HepG2 (cell line): ENCODE measurements around the gene NPHP4. TPM values are rescaled to one million over a fixed set of nuclear protein-coding genes. Genes with fewer than 3 reads are reported as not detected.

ENCODE experiments used
- ATAC-seq: fragments of 200-7000 bp; cut with Tn5 transposase; 3 replicates; pipeline ENCODE4 v1.9.1; 2020; ENCODE audit warnings: mild to moderate bottlenecking, moderate library complexity
- BruUV-seq: library from RNA; stranded (reverse); fragments of 400-500 nt; replicated peaks from 2 replicates; lab custom pipeline; 2021; lab: Mats Ljungman, UMichigan
- CTCF ChIA-PET: fragments of 300-600 bp; formaldehyde crosslinking; extraction: SDS; loops from one replicate; lab custom pipeline; 2021; ENCODE audit warnings: low total read pairs, inconsistent platforms, low intra/inter-chr PET ratio; lab: Yijun Ruan, JAX
- POLR2A ChIA-PET: fragments of 350-600 bp; sonication (Branson Sonifier 250); formaldehyde crosslinking; loops from one replicate; lab custom pipeline; 2020; ENCODE audit warnings: antibody characterized with exemption, inconsistent platforms; lab: Yijun Ruan, JAX
- DNase-seq: peaks from one replicate; pipeline ENCODE4 v3.0.0-alpha.2; 2015; ENCODE audit warnings: low spot score
- FAIRE-seq: peaks from 3 replicates; lab custom pipeline; 2011; peaks lifted over from hg19 to GRCh38; lab: Jason Lieb, UNC
- H2AFZ ChIP-seq: one replicate; pipeline ENCODE4 v1.6.1; 2011; ENCODE audit warnings: low read length, inconsistent platforms
- H3K27ac ChIP-seq: fragments of 300-600 bp; 3 replicates; pipeline ENCODE4 v1.8.0; 2011; ENCODE audit warnings: mixed run types, mild to moderate bottlenecking, mixed read lengths, low read length, inconsistent platforms; ENCODE audit not compliant: insufficient read depth; ENCODE audit errors: extremely low read length
- H3K27me3 ChIP-seq, 2 experiments: fragments of 200-600 bp in 1 of 2; 2 replicates in 1 of 2; 3 replicates in 1 of 2; pipeline versions ENCODE4 v1.6.0 to v1.8.0; 2011; ENCODE audit warnings: low read length in 2 of 2, mild to moderate bottlenecking in 2 of 2, moderate library complexity in 2 of 2, inconsistent platforms in 1 of 2; ENCODE audit not compliant: insufficient read depth in 2 of 2, control insufficient read depth in 1 of 2
- H3K36me3 ChIP-seq, 2 experiments: fragments of 200-600 bp in 1 of 2; replicated peaks in 1 of 2; 2 replicates in 1 of 2; 3 replicates in 1 of 2; pipeline versions ENCODE4 v1.5.1 to v1.8.0; 2011; ENCODE audit warnings: low read length in 2 of 2, inconsistent platforms in 1 of 2; ENCODE audit not compliant: insufficient read depth in 2 of 2, control insufficient read depth in 1 of 2
- H3K4me1 ChIP-seq: 2 replicates; pipeline ENCODE4 v1.5.1; 2012; ENCODE audit warnings: low read length, inconsistent platforms; ENCODE audit not compliant: insufficient read depth
- H3K4me2 ChIP-seq: 2 replicates; pipeline ENCODE4 v1.6.0; 2011; ENCODE audit warnings: low read depth, low read length, inconsistent platforms
- H3K4me3 ChIP-seq, 3 experiments: fragments of 200-600 bp in 1 of 3; sonication (generic), shearing (Covaris generic) in 1 of 3; replicated peaks in 1 of 3; 2 replicates each; pipeline ENCODE4 v1.5.1; 2011 to 2016; ENCODE audit warnings: low read length in 3 of 3, inconsistent platforms in 2 of 3, low read depth in 2 of 3, mild to moderate bottlenecking in 2 of 3, control low read depth in 1 of 3, mixed read lengths in 1 of 3; ENCODE audit not compliant: insufficient read depth in 1 of 3
- H3K79me2 ChIP-seq: one replicate; pipeline ENCODE4 v1.6.1; 2011; ENCODE audit warnings: low read length, inconsistent platforms; ENCODE audit not compliant: insufficient read depth
- H3K9ac ChIP-seq: 2 replicates; pipeline ENCODE4 v1.6.0; 2011; ENCODE audit warnings: mild to moderate bottlenecking, low read depth, low read length, inconsistent platforms; ENCODE audit not compliant: insufficient read depth
- H3K9me3 ChIP-seq: 2 replicates; pipeline ENCODE4 v1.5.1; 2012; ENCODE audit warnings: mild to moderate bottlenecking, low read length
- H4K20me1 ChIP-seq: 2 replicates; pipeline ENCODE4 v1.6.0; 2011; ENCODE audit warnings: inconsistent platforms, mild to moderate bottlenecking, low read length, moderate library complexity; ENCODE audit not compliant: insufficient read depth
- ATF7 ChIP-seq, 2 experiments: fragments of 450-650 bp in 1 of 2; sonication (generic) in 1 of 2; formaldehyde crosslinking in 1 of 2; IDR thresholded peaks; 2 replicates each; pipeline versions ENCODE4 v1.4.0 to v1.6.1; 2016 to 2020; ENCODE audit warnings: antibody characterized with exemption in 1 of 2, mild to moderate bottlenecking in 1 of 2, missing genetic modification reagents in 1 of 2
- DNMT3B ChIP-seq: conservative IDR thresholded peaks from 2 replicates; pipeline ENCODE4 v1.6.1; 2016; ENCODE audit warnings: missing biosample characterization, control low read depth
- HMG20A ChIP-seq: IDR thresholded peaks from 2 replicates; pipeline ENCODE4 v1.6.1; 2016; ENCODE audit warnings: borderline replicate concordance
- JARID2 ChIP-seq: sonication (generic); formaldehyde crosslinking; IDR thresholded peaks from 2 replicates; pipeline ENCODE4 v1.8.1; 2023; ENCODE audit warnings: missing genetic modification reagents, inconsistent platforms; ENCODE audit not compliant: insufficient replicate concordance
- MXD4 ChIP-seq: IDR thresholded peaks from 2 replicates; pipeline ENCODE4 v1.6.1; 2016; ENCODE audit warnings: mild to moderate bottlenecking, missing biosample characterization, missing genetic modification reagents
- NFATC3 ChIP-seq: sonication (generic); formaldehyde crosslinking; IDR thresholded peaks from 2 replicates; pipeline ENCODE4 v1.5.1; 2020; ENCODE audit warnings: mild to moderate bottlenecking, missing genetic modification reagents
- PRMT3 ChIP-seq: sonication (generic); formaldehyde crosslinking; IDR thresholded peaks from 2 replicates; pipeline ENCODE4 v1.8.1; 2022; ENCODE audit warnings: low read depth, mild to moderate bottlenecking, moderate library complexity, missing genetic modification reagents, borderline replicate concordance
- STAG1 ChIP-seq: sonication (generic); formaldehyde crosslinking; IDR thresholded peaks from 2 replicates; pipeline ENCODE4 v1.4.0; 2020; ENCODE audit warnings: missing genetic modification reagents
- WIZ ChIP-seq: sonication (generic); formaldehyde crosslinking; IDR thresholded peaks from 2 replicates; pipeline ENCODE4 v1.5.1; 2020; ENCODE audit warnings: mild to moderate bottlenecking, missing genetic modification reagents
- ZBTB49 ChIP-seq: sonication (generic); formaldehyde crosslinking; IDR thresholded peaks from 2 replicates; pipeline ENCODE4 v1.4.0; 2020; ENCODE audit warnings: missing genetic modification reagents, borderline replicate concordance
- ZNF34 ChIP-seq: sonication (generic); formaldehyde crosslinking; IDR thresholded peaks from 2 replicates; pipeline ENCODE4 v1.4.0; 2020; ENCODE audit warnings: mild to moderate bottlenecking, missing genetic modification reagents, borderline replicate concordance
- ZNF639 ChIP-seq: conservative IDR thresholded peaks from 2 replicates; pipeline ENCODE4 v1.6.1; 2018; ENCODE audit warnings: missing genetic modification reagents
- ZNF720 ChIP-seq: sonication (generic); formaldehyde crosslinking; IDR thresholded peaks from 2 replicates; pipeline ENCODE4 v1.4.0; 2020; ENCODE audit warnings: missing genetic modification reagents
- WGBS: methylation state at CpG from one replicate; pipeline ENCODE4 v1.1.6; 2017; ENCODE audit warnings: low lambda C conversion rate; 5-methylcytosine and 5-hydroxymethylcytosine counted together
- in situ Hi-C: cut with HindIII; loops from 2 replicates; pipeline ENCODE4 v1.10.0; 2017; ENCODE audit warnings: low pct_unique_long_range_greater_than_20kb; ENCODE audit not compliant: extremely low pct_ligation_motif_present
- intact Hi-C: fragments of 100-400 bp; cut with micrococcal nuclease; formaldehyde crosslinking; loops from one replicate; pipeline ENCODE4 v1.10.0; 2022; ENCODE audit not compliant: unreplicated experiment
- polyA plus RNA-seq, 8 experiments: library from polyadenylated mRNA; depleted of rRNA in 3 of 8; stranded (reverse) in 7 of 8; unstranded in 1 of 8; fragments of >200 nt; fragmentation: Illumina TruSeq in 4 of 8; extraction: Trizol in 4 of 8; gene quantifications; 2 replicates each; pipeline versions ENCODE4 v1.2.1 to v1.2.3, GENCODE V29; 2011 to 2016; ENCODE audit warnings: low read depth in 4 of 8, missing spikeins in 1 of 8, mixed read lengths in 1 of 8; ENCODE audit not compliant: insufficient read depth in 1 of 8
- total RNA-seq, 5 experiments: library from RNA; depleted of rRNA; stranded (reverse); fragments of >200 nt; fragmentation: Illumina TruSeq; extraction: Trizol; gene quantifications; 2 replicates each; pipeline ENCODE4 v1.2.3, GENCODE V29; 2016; ENCODE audit warnings: low read depth in 1 of 5

The NPHP4 gene
- total and polyA plus RNA-seq, 2 of the 13 experiments (the other 11 are each of a cell fraction or from before 2014, with no cell fraction given) = 4.4 to 6.8 TPM

- 0 out of 6 replicates have a peak overlapping the region, but pooled peaks of 1 of the 3 experiments have one; percentile 73 for H3K4me3 ChIP-seq
- intact Hi-C loops (loop anchor here (2.0 kb wide), 1 partner anchor 25 kb away; no protein-coding TSS in a partner anchor), in situ Hi-C loops (no loop called here)
- no peaks in the 10 kb centered on the region for H3K36me3 ChIP-seq
- peaks cover 0 to 1% of the 10 kb centered on the region in 2 experiments; a peak in 1 of 5 replicates for H3K27me3 ChIP-seq
- POLR2A ChIA-PET = no interaction called here
- ATAC-seq (no peak), FAIRE-seq (no peak), DNase-seq (no peak)
- no peaks in the 10 kb centered on the region for H4K20me1 ChIP-seq
- BruUV-seq = no TSS peak
- no peaks in the 10 kb centered on the region for H3K9me3 ChIP-seq
- CTCF ChIA-PET = no interaction called here
- H3K27ac ChIP-seq = no peak overlapping the region
- no peaks in the 10 kb centered on the region for H3K79me2 ChIP-seq
- 49% methylated on average over 4 of the region's 10 CpGs for WGBS
- H3K9ac ChIP-seq = no peak overlapping the region
- peak overlapping the region; percentile 85; the same call in 1 of the 2 replicates for H3K4me2 ChIP-seq
- H3K4me1 ChIP-seq = peaks cover 38% of the 10 kb centered on the region
- H2AFZ ChIP-seq = no peak overlapping the region
- TF ChIP-seq PRMT3 (CRISPR knock-in tag) (no peak), ZBTB49 (CRISPR knock-in tag) (no peak), NFATC3 (CRISPR knock-in tag) (no peak), ATF7 (IDR thresholded peaks at IDR 0.05) (no peak), ATF7 (CRISPR knock-in tag; IDR thresholded peaks at IDR 0.05) (no peak), ZNF639 (CRISPR knock-in tag) (no peak), MXD4 (CRISPR knock-in tag) (no peak), DNMT3B (CRISPR knock-in tag) (no peak), ZNF720 (CRISPR knock-in tag) (no peak), WIZ (CRISPR knock-in tag) (no peak), HMG20A (CRISPR knock-in tag) (no peak), JARID2 (CRISPR knock-in tag) (no peak), STAG1 (CRISPR knock-in tag) (no peak), ZNF34 (CRISPR knock-in tag) (no peak)
Measured at GRCh38 chr1:6027591-6027990, 35.4 kb upstream of the NPHP4 start.
